ENCODE measurements around the gene RUNX2.
"Not testable (repeated sequence)": the region's sequence is repeated elsewhere in the genome, so short reads cannot be mapped to it uniquely, and the experiment has no call there.

RUNX2 gene

DNA sequence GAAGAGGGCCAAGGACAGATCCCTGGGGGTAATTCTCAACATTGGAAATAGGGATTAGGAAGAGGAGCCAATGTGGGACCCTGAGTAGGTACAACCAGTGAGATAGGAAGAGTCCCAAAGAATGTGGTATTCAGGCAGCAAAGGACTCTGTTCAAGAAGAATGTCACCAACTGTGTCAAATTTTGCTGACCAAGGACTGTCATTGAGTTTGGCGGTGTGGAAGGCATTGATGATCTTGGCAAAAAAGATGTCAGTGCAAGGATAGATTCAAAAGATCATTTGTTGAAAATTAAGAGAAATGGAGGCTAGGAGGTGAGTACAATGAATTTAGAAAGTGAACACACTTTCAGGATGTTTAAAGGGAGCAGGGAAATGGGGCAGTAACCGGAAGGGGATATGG is 132.0 kb downstream of the RUNX2 start:
- no peak for DNase-seq (ENCODE audit: low read depth)

DNA sequence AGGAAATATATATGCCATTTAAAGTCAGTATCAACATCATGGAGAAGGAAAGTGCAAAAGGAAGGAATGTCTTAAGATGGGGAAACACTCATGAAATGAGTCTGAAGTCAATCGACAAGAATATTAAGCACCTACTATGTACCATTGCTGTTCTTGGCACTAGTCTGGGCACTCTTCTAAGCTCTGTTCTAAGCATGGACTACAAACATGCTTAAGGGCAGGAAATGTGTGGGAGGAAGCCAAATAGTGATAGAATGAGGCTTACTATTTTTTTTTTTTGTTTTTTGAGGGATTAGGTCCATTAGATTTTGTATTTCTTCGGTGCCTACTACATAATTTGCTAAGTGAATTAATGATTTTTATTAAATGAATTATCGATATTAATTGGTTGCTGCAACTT is 133.4 kb downstream of the RUNX2 start:
- DNase-seq (ENCODE audit: low read depth): no peak

DNA sequence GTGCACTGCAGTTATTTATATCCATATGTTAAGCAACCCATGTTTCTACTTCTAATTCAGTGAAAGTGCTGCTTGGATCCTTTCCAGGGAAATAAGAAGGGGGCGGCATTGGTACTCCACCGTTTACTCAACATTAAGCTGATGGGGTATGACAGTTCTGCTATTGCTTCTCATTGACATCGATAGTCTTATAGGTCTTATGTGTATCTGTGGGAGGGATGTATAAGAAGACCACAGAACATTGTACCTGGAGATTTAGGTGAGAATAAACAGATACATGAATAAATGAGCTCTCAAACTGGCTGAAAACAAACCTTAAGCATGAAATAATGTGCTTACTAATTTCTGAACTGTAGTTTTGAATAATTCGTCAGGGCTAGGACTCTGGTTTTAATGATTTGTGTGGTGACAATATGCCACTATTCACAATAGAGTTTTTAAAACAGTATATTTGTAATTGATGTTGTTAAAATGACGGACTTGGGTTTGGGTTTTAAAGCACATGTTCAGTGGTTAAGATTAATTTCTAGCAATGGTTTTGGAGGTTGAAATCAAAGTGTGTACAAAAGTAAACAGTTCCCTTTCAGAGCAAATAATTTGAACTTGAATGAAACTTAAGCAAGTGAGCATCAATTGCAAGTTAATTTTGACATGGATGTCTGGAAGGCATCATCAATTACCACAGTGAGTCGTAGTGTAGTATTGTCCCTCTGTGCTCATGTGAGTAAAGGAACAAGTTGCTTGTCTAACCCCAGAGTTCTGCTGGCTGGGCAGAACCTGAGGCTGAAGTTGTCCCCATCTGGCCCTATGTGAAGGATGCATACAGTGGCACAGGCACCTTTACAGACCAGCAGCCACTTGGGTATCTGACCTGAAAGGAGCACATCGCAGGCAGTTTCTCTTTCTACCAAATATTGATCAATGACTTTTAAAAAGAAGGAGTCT is 134.3 kb downstream of the RUNX2 start:
- DNase-seq (ENCODE audit: low read depth): no peak

GRCh38 chr6:45464685-45465084 is 136.6 kb downstream of the RUNX2 start:
- no peak for DNase-seq (ENCODE audit: low read depth)

- DNase-seq (ENCODE audit: low read depth): no peak
Observed at GRCh38 chr6:45466686-45467085, 138.6 kb downstream of the RUNX2 start.

DNA sequence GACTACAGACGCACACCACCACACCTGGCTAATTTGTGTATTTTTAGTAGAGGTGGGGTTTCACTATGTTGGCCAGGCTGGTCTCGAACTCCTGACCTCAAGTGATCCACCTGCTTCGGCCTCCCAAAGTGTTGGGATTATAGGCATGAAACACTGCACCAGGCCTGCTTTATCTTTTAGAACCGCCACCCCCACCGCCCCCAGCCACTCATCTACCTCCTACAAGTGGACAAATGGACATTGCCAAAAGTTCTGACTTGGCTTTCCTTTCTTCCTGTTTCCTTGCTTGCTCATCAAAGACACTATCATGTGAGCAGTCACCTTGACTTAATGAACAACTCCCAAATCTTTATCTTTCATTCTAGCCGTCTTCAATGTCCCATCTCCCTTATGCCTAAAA is 139.3 kb downstream of the RUNX2 start:
- not testable (repeated sequence) for DNase-seq (ENCODE audit: low read depth)

GRCh38 chr6:45467853-45468252 is 139.7 kb downstream of the RUNX2 start:
- DNase-seq (ENCODE audit: low read depth): no peak

DNA sequence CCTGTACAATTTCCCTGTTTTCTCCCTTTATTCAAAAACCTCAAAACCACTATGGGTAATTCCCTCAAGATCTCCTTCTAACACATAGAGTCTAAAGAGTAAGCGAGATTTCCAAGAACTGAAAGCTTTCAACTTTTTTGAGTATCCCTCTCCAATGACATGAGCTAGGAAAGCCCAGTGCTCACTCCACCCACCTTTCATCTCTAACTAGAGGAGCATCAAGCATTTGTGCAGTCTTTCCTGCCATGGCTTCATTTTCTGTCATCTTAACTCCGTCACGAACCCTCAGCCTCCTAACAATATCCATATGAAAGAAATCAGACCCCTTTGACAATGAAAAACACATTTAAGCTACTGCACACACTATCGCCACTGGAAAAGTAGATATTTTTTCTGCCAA is 141.5 kb downstream of the RUNX2 start:
- DNase-seq (ENCODE audit: low read depth): no peak

DNA sequence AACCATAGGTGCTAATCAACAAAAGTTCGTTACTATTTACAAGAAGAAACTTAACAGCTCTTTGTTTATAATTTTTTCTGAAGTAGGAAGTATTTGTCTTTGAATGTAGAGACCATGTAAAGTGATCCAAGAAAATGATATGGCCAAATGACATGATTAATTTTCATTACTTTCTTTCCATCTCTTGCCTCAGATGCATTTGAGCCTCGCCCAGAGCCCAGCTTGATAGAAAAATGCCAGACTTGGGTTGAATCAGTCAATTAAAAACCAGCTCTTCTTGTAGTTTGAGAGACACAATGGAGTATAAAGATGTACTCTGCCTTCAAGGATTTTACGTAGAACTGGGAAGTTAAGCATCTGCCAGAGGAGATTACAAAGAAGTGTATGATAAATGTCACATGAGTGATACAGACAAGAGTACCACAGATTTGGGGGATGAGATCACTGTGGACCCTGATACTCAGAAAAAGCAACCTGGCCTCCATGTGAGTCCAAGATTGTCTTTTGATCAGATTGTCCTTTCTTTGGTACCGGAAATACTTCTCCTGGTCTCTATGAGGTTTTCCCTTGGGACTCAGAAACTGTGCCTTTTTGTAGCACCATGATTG is 142.1 kb downstream of the RUNX2 start:
- no peak for DNase-seq (ENCODE audit: low read depth)

GRCh38 chr6:45472382-45472781 is 144.3 kb downstream of the RUNX2 start:
- DNase-seq (ENCODE audit: low read depth): no peak

DNA sequence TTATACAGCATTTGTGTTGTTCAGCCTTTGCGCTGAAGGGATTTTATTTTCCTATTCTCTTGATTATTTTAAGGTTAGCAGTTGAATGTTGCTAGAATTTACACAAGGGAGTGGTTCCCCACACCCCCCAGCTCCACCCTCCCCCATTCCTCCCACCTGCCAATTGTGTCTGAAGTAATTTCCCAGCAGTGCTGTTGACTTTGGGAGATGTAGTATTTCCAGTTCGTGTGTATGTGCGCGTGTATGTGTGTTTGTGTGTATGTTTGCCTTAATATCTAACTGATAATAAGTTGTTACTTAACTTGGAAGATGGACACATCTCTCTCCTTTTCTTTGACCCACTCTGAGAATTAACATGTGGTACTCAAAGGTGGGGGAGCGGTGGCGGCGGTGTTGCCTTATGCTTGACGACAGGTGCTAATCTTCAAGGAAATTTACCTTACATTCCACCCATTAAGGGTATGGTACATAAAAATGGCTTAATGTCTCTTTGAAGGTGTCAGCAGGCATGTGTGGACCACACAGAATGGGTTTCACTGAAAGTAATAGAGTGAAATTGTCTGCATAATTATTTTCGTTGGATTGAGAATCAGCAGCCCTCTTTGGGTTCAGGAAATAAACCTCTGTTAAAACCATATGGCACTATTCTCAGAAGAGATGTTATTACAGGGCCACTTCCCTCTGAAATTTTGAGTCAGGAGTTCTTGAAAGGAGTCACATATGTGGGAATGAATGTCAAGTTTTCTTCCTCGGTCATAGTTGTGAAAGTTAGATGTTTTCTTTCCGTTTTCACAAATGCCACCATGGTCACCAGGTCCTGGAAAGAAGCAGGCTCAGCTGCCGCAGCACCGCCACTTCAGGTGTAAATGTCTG is 145.2 kb downstream of the RUNX2 start:
- no peak for DNase-seq (ENCODE audit: low read depth)

DNA sequence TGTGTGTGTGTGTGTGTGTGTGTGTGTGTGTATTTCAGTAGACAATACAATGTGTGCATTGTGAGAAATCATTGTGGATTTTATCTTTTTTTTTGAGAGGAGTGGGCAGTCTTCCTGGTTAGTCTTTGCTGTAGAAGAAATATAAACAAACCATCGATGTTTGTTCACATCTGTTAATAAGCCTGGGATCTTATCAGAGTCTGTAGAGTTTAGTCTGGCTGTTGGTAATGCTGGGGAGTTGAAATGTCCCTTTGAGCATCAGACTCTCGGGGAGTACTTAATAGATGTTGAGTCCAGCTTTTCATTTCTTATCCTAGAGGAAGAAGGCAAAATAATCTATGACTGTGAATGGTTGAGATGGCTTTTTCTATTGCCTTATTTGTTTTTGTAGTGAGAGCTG is 146.2 kb downstream of the RUNX2 start:
- DNase-seq (ENCODE audit: low read depth): no peak

- no peak for DNase-seq (ENCODE audit: low read depth)
Observed at GRCh38 chr6:45476341-45476740, 148.2 kb downstream of the RUNX2 start.

DNA sequence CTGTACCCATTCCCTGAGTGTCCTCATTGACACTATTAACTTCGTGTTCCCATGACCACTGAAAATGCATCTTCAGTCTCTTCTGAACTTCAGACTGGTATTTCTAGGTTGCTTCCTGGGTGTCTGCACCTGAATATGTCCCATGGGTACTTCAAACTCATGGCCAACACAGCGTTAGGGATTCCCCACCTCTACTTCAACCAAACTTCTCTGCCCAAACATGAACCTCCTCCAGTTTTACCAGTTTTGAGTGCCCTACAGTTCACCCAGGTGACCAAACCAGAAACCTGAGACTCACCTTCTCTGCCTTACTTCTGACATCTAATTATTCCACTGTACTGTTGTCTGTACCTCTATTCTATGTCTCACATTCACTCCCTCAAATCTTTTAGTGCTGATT is 149.1 kb downstream of the RUNX2 start:
- no peak for DNase-seq (ENCODE audit: low read depth)

DNA sequence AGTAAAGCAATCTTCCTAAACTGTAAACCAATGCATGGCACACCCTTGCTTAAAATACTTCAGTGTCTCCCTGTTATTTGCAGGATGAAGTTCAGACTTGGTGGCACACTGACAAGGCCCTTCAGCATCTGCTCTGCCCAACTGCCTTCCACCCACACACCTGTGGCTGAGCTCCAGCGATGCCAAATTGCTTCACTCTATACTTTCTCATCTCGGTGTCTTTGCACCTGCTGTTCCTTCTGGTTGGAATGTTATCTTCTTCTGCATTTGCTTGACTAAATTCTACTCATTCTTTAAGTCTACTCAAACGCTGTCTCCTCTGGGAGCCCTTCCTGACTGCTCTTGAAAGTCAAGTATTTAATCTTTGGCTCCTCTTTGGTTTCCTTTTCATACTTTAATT is 149.7 kb downstream of the RUNX2 start:
- DNase-seq (ENCODE audit: low read depth): no peak

DNA sequence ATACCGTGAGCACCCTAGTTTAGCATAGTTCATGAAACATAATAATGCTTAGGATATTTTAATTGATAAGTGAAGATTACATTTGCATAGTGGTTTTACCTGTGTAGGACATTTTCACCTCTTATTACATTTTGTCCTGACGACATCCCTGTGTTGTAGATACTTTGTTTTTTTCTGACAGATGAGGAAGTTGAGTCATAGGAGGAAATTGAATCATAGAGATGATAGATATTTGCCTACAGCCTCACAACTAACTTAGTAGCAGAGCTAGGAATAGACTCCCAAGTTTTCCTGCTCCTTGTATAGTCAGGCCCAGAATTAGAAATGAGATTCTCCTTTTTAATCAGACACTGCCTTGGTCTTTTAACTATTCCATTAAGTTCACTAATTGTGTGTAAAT is 150.1 kb downstream of the RUNX2 start:
- peak; percentile 54 for DNase-seq (ENCODE audit: low read depth)

DNA sequence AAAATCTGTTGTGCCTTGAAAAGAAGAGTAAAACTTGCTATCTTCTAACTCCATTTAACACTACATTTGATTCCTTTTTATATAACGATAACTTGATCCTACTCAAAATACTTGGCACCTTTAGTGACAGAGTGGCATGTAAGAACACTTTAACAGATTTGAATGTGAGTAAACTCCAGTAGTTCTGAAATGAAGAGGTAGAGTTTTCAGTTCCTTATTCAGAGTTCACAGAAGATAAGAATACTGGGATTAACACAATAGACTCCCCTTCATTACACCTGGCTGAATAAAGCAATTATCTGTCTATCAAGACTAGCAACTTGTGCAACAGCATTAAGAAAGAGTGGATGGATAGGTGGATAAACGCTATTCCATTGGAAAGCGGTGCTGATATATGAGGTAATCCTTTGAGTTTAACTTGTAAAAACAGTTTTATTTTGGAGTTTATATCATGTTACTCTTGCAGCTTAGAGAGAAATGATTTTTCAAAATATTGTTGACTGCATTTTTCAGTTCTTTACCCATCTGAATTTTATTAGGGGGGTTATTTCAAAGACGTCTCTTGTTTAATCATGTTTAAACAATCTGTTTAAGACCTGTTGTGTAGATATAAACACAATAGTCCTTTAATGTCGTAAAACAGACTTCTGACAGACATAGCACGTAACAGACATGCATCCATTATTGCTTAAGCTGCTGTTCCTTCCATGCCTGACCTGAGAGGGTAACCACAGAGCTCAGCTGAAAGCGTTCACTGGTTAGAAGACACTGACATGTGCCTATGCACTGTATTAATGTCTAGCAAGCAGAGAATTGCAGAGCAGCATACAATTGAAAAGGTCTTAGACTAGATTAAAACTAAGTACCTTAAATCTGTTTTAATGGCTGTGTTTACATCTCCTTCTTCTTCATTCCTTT is 152.0 kb downstream of the RUNX2 start:
- no peak for DNase-seq (ENCODE audit: low read depth)

- no peak for DNase-seq (ENCODE audit: low read depth)
Observed at GRCh38 chr6:45480752-45481415, 152.8 kb downstream of the RUNX2 start.

- peak; percentile 83 for DNase-seq (ENCODE audit: low read depth)
Observed at GRCh38 chr6:45483021-45483420, 154.9 kb downstream of the RUNX2 start.

DNA sequence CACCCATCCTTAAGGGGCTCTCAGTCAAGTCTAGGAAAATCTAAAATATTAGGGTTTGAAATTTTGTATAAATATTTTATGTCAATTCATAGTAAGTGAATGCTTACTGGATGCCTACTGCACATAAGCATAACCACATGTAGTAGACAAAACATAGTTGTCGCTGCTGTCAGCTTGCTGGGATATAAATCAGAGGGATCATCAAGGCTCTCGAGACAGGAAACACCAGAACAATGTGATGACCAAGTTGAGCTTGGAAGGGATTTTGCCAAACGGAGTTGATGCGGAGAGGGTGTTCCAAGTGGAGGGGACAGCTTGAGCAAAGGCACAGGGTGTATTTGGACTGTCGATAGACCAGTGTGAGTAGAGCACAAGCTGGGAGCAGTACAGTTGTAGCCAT is 155.4 kb downstream of the RUNX2 start:
- peak; percentile 23 for DNase-seq (ENCODE audit: low read depth)

GRCh38 chr6:45486736-45487135 is 158.6 kb downstream of the RUNX2 start:
- DNase-seq (ENCODE audit: low read depth): no peak

Data from HS-5 (cell line).